HEK293 (cell line): ENCODE results near the gene THSD4.

Source experiments
- CTCF ChIA-PET: fragments of 350-600 bp; formaldehyde crosslinking; extraction: SDS; loops from one replicate; lab custom pipeline; 2021; ENCODE audit warnings: antibody characterized with exemption; lab: Yijun Ruan, JAX
- POLR2A ChIA-PET: fragments of 300-600 bp; formaldehyde crosslinking; extraction: SDS; loops from one replicate; lab custom pipeline; 2020; ENCODE audit warnings: antibody characterized with exemption, inconsistent platforms; lab: Yijun Ruan, JAX
- H3K27ac ChIP-seq: fragments of 200-500 bp; sonication (Bioruptor generic); 2 replicates; pipeline ENCODE4 v1.5.1; 2014; ENCODE audit warnings: low read depth, low read length, control low read depth, inconsistent platforms; ENCODE audit errors: extremely low read depth
- H3K36me3 ChIP-seq, 2 experiments: fragments of 200-500 bp in 1 of 2; sonication (Bioruptor generic) in 1 of 2; 1 replicate in 1 of 2; 2 replicates in 1 of 2; pipeline ENCODE4 v1.5.1; 2014 to 2017; ENCODE audit warnings: inconsistent platforms in 2 of 2, low read length in 2 of 2; ENCODE audit not compliant: control insufficient read depth in 2 of 2, insufficient read depth in 1 of 2
- H3K4me1 ChIP-seq: fragments of 200-500 bp; sonication (Bioruptor generic); 2 replicates; pipeline ENCODE4 v1.5.1; 2014; ENCODE audit warnings: mild to moderate bottlenecking, low read length, inconsistent platforms; ENCODE audit not compliant: control insufficient read depth, insufficient read depth
- H3K4me3 ChIP-seq: 2 replicates; pipeline ENCODE4 v1.5.1; 2011; ENCODE audit warnings: low read depth, mild to moderate bottlenecking, control low read depth, low read length, moderate library complexity
- H3K9me3 ChIP-seq: fragments of 200-500 bp; sonication (Bioruptor generic); 2 replicates; pipeline ENCODE4 v1.5.1; 2014; ENCODE audit warnings: low read depth, low read length, inconsistent platforms; ENCODE audit not compliant: control insufficient read depth, insufficient read depth
- GLI2 ChIP-seq: fragments of 450-650 bp; formaldehyde crosslinking; IDR thresholded peaks from 2 replicates; pipeline ENCODE4; 2017; ENCODE audit warnings: missing biosample characterization, missing genetic modification characterization, low read depth, borderline replicate concordance
- INSM2 ChIP-seq: fragments of 450-650 bp; formaldehyde crosslinking; IDR thresholded peaks from 2 replicates; pipeline ENCODE4 v1.5.1; 2016; ENCODE audit warnings: missing biosample characterization, missing genetic modification characterization
- RBAK ChIP-seq: fragments of 450-650 bp; formaldehyde crosslinking; IDR thresholded peaks from 2 replicates; pipeline ENCODE4 v1.5.1; 2016; ENCODE audit warnings: missing biosample characterization, missing genetic modification characterization
- REPIN1 ChIP-seq: fragments of 450-650 bp; formaldehyde crosslinking; IDR thresholded peaks from 2 replicates; pipeline ENCODE4 v1.5.1; 2017; ENCODE audit warnings: missing biosample characterization, missing genetic modification characterization, low read depth
- ZBTB10 ChIP-seq: fragments of 450-650 bp; formaldehyde crosslinking; IDR thresholded peaks from 2 replicates; pipeline ENCODE4 v1.5.1; 2016; ENCODE audit warnings: missing biosample characterization, missing genetic modification characterization
- ZBTB48 ChIP-seq: fragments of 450-650 bp; formaldehyde crosslinking; IDR thresholded peaks from 2 replicates; pipeline ENCODE4 v1.5.1; 2016; ENCODE audit warnings: missing biosample characterization, missing genetic modification characterization
- ZFP3 ChIP-seq: fragments of 450-650 bp; formaldehyde crosslinking; IDR thresholded peaks from 2 replicates; pipeline ENCODE4 v1.5.1; 2016; ENCODE audit warnings: low read depth, missing biosample characterization, missing genetic modification characterization
- ZFP41 ChIP-seq: fragments of 450-650 bp; formaldehyde crosslinking; IDR thresholded peaks from 2 replicates; pipeline ENCODE4 v1.5.1; 2016; ENCODE audit warnings: missing biosample characterization, missing genetic modification characterization, borderline replicate concordance
- ZNF138 ChIP-seq: fragments of 450-650 bp; formaldehyde crosslinking; IDR thresholded peaks from 2 replicates; pipeline ENCODE4 v1.5.1; 2016; ENCODE audit warnings: missing biosample characterization, missing genetic modification characterization, borderline replicate concordance
- ZNF140 ChIP-seq: fragments of 450-650 bp; formaldehyde crosslinking; IDR thresholded peaks from 2 replicates; pipeline ENCODE4 v1.5.1; 2016; ENCODE audit warnings: missing biosample characterization, missing genetic modification characterization
- ZNF362 ChIP-seq: fragments of 450-650 bp; formaldehyde crosslinking; IDR thresholded peaks from 2 replicates; pipeline ENCODE4 v1.5.1; 2016; ENCODE audit warnings: missing biosample characterization, missing genetic modification characterization
- ZNF530 ChIP-seq: fragments of 450-650 bp; formaldehyde crosslinking; IDR thresholded peaks from 2 replicates; pipeline ENCODE4 v1.5.1; 2016; ENCODE audit warnings: low read depth, missing biosample characterization, missing genetic modification characterization
- ZNF639 ChIP-seq: fragments of 450-650 bp; formaldehyde crosslinking; IDR thresholded peaks from 2 replicates; pipeline ENCODE4 v1.5.1; 2016; ENCODE audit warnings: missing biosample characterization, missing genetic modification characterization
- ZNF692 ChIP-seq: fragments of 450-650 bp; formaldehyde crosslinking; IDR thresholded peaks from 2 replicates; pipeline ENCODE4 v1.5.1; 2016; ENCODE audit warnings: missing biosample characterization, missing genetic modification characterization
- ZNF704 ChIP-seq: fragments of 450-650 bp; formaldehyde crosslinking; IDR thresholded peaks from 2 replicates; pipeline ENCODE4 v1.5.1; 2016; ENCODE audit warnings: missing biosample characterization, missing genetic modification characterization

THSD4 gene

GRCh38 chr15:71426792-71427191 is 311.5 kb downstream of the THSD4 start (continued):
- TF ChIP-seq RBAK, result no peak
- TF ChIP-seq REPIN1 (tag by site-specific recombination), result no peak
- TF ChIP-seq ZNF530, result no peak
- TF ChIP-seq ZFP41 (tag by site-specific recombination), result no peak
- TF ChIP-seq ZNF362 (tag by site-specific recombination), result no peak

GRCh38 chr15:71430782-71431181 is 315.5 kb downstream of the THSD4 start:
- TF ChIP-seq ZNF140 (tag by site-specific recombination), result no peak
- TF ChIP-seq ZBTB48 (tag by site-specific recombination), result no peak
- TF ChIP-seq ZBTB10 (tag by site-specific recombination), result no peak
- TF ChIP-seq ZNF704 (tag by site-specific recombination), result no peak
- TF ChIP-seq INSM2, result no peak
- POLR2A ChIA-PET, result no interaction called here

GRCh38 chr15:71431343-71432336 is 316.4 kb downstream of the THSD4 start:
- no peak for TF ChIP-seq ZNF138 (tag by site-specific recombination)
- TF ChIP-seq GLI2 (tag by site-specific recombination), result no peak
- no peak for TF ChIP-seq ZNF639
- TF ChIP-seq ZNF692 (tag by site-specific recombination), result 0 out of 2 replicates have a peak, but pooled peaks have one; percentile 13
- TF ChIP-seq ZFP3 (tag by site-specific recombination), result no peak
- ChIA-PET POLR2A (no interaction called here), CTCF (interaction anchor here (0.6 to 1.8 kb wide), 4 partner anchors 9 to 298 kb away, joined by 3 to 9 read pairs (median 4); no protein-coding TSS in a partner anchor)
- Histone ChIP-seq H3K9me3 (no peaks in the 10 kb centered on the region), H3K4me1 (peaks cover 9% of the 10 kb centered on the region), H3K36me3 (no peaks in the 10 kb centered on the region), H3K27ac (no peak overlapping the region), H3K4me3 (no peak overlapping the region)

More at GRCh38 chr15:71430782-71431181, 315.5 kb downstream of the THSD4 start:
- Histone ChIP-seq H3K36me3 (no peaks in the 10 kb centered on the region), H3K4me3 (no peak overlapping the region), H3K9me3 (no peaks in the 10 kb centered on the region), H3K27ac (no peak overlapping the region), H3K4me1 (peaks cover 9% of the 10 kb centered on the region)
- CTCF ChIA-PET, result interaction anchor here (1.3 to 1.8 kb wide), 3 partner anchors 10 to 44 kb away, joined by 3 to 9 read pairs (median 6); no protein-coding TSS in a partner anchor
